H1 (cell line): ENCODE results near the gene ZNF470. TPM values are rescaled to one million over a fixed set of nuclear protein-coding genes. Genes with fewer than 3 reads are reported as not detected.

ENCODE experiments used
- CTCF ChIA-PET: fragments of 300-600 bp; sonication (Branson Sonifier 250); formaldehyde crosslinking; loops from one replicate; lab custom pipeline; 2021; ENCODE audit not compliant: partially characterized antibody; lab: Charles Lee
- POLR2A ChIA-PET: fragments of 300-600 bp; sonication (Branson Sonifier 250); formaldehyde crosslinking; loops from one replicate; lab custom pipeline; 2021; ENCODE audit warnings: inconsistent platforms; ENCODE audit not compliant: partially characterized antibody; lab: Charles Lee
- DNase-seq, 2 experiments: peaks; one replicate each; pipeline versions ENCODE4 v3.0.0 to v3.0.0-alpha.2; 2010 to 2022; ENCODE audit warnings: low spot score in 2 of 2, low read depth in 1 of 2, mixed read lengths in 1 of 2
- FAIRE-seq: peaks from 2 replicates; lab custom pipeline; 2011; peaks lifted over from hg19 to GRCh38; lab: Jason Lieb, UNC
- H2AFZ ChIP-seq: 2 replicates; pipeline ENCODE4 v1.8.1; 2012; ENCODE audit warnings: low read length, inconsistent platforms
- H2AK5ac ChIP-seq: 2 replicates; pipeline ENCODE4 v1.6.1; 2013; ENCODE audit warnings: low read depth, low read length
- H2BK120ac ChIP-seq: replicated peaks from 2 replicates; pipeline ENCODE3; 2013; ENCODE audit warnings: low read depth, low read length, inconsistent platforms
- H2BK12ac ChIP-seq: 2 replicates; pipeline ENCODE4 v1.6.1; 2013; ENCODE audit warnings: low read depth, low read length
- H2BK15ac ChIP-seq: 2 replicates; pipeline ENCODE4 v1.6.1; 2013; ENCODE audit warnings: low read length
- H2BK20ac ChIP-seq: 2 replicates; pipeline ENCODE4 v1.6.1; 2013; ENCODE audit warnings: low read length
- H2BK5ac ChIP-seq: 2 replicates; pipeline ENCODE4 v1.6.1; 2013; ENCODE audit warnings: low read depth, low read length
- H3K14ac ChIP-seq: 2 replicates; pipeline ENCODE4 v1.6.1; 2013; ENCODE audit warnings: inconsistent platforms; ENCODE audit not compliant: insufficient read length
- H3K18ac ChIP-seq: 2 replicates; pipeline ENCODE4 v1.6.1; 2013; ENCODE audit warnings: low read length; ENCODE audit errors: extremely low read depth
- H3K23ac ChIP-seq: 2 replicates; pipeline ENCODE4 v1.6.1; 2013; ENCODE audit warnings: inconsistent platforms; ENCODE audit not compliant: insufficient read length
- H3K23me2 ChIP-seq: 2 replicates; pipeline ENCODE4 v1.6.1; 2013; ENCODE audit warnings: low read depth, low read length
- H3K27ac ChIP-seq: 2 replicates; pipeline ENCODE4 v1.6.1; 2011; ENCODE audit warnings: low read depth, low read length, inconsistent platforms
- H3K27me3 ChIP-seq, 4 experiments: replicated peaks in 1 of 4; 1 replicate in 1 of 4; 2 replicates in 3 of 4; pipeline versions ENCODE4 v1.6.1 to v1.8.1; 2011 to 2013; ENCODE audit warnings: low read length in 3 of 4, mild to moderate bottlenecking in 3 of 4, inconsistent platforms in 2 of 4, mixed read lengths in 2 of 4, moderate library complexity in 1 of 4; ENCODE audit not compliant: control insufficient read depth in 3 of 4, insufficient read depth in 3 of 4; ENCODE audit errors: extremely low read depth in 1 of 4
- H3K36me3 ChIP-seq, 4 experiments: 2 replicates each; pipeline versions ENCODE4 v1.6.1 to v1.8.1; 2011 to 2013; ENCODE audit warnings: mild to moderate bottlenecking in 4 of 4, low read length in 3 of 4, moderate library complexity in 2 of 4, control low read depth in 1 of 4, inconsistent platforms in 1 of 4; ENCODE audit not compliant: insufficient read depth in 4 of 4, control insufficient read depth in 2 of 4
- H3K4ac ChIP-seq: replicated peaks from 2 replicates; pipeline ENCODE3; 2013; ENCODE audit warnings: low read length, low read depth, mixed read lengths, inconsistent platforms; ENCODE audit not compliant: insufficient read length
- H3K4me1 ChIP-seq, 4 experiments: replicated peaks in 1 of 4; 1 replicate in 1 of 4; 2 replicates in 3 of 4; pipeline versions ENCODE4 v1.6.1 to v1.8.1; 2011 to 2013; ENCODE audit warnings: low read length in 3 of 4, inconsistent platforms in 2 of 4, mixed read lengths in 1 of 4; ENCODE audit not compliant: insufficient read depth in 4 of 4, control insufficient read depth in 3 of 4
- H3K4me2 ChIP-seq, 2 experiments: 2 replicates each; pipeline versions ENCODE4 v1.6.1 to v1.8.1; 2011 to 2013; ENCODE audit warnings: low read depth in 2 of 2, low read length in 2 of 2, control low read depth in 1 of 2, inconsistent platforms in 1 of 2, mild to moderate bottlenecking in 1 of 2; ENCODE audit not compliant: insufficient read depth in 1 of 2
- H3K4me3 ChIP-seq, 4 experiments: fragments of 200-600, 300-600 bp in 1 of 4; sonication (generic), shearing (Covaris generic), sonication (Bioruptor Twin) in 1 of 4; 2 replicates each; pipeline versions ENCODE4 v1.5.1 to v1.8.1; 2011 to 2016; ENCODE audit warnings: low read length in 4 of 4, low read depth in 3 of 4, control low read depth in 2 of 4, inconsistent platforms in 2 of 4, mild to moderate bottlenecking in 2 of 4, mixed read lengths in 1 of 4, moderate library complexity in 1 of 4; ENCODE audit not compliant: insufficient read depth in 2 of 4; ENCODE audit errors: extremely low read depth in 1 of 4
- H3K56ac ChIP-seq: replicated peaks from 2 replicates; pipeline ENCODE3; 2013; ENCODE audit warnings: low read depth, mild to moderate bottlenecking, mixed read lengths, low read length, inconsistent platforms; ENCODE audit not compliant: insufficient read length
- H3K79me1 ChIP-seq: 2 replicates; pipeline ENCODE4 v1.6.1; 2013; ENCODE audit warnings: low read depth, low read length, control low read depth
- H3K79me2 ChIP-seq, 2 experiments: 2 replicates each; pipeline versions ENCODE4 v1.6.1 to v1.8.1; 2012 to 2013; ENCODE audit warnings: low read length in 2 of 2, mild to moderate bottlenecking in 2 of 2, inconsistent platforms in 1 of 2; ENCODE audit not compliant: insufficient read depth in 2 of 2, control insufficient read depth in 1 of 2
- H3K9ac ChIP-seq, 4 experiments: replicated peaks in 1 of 4; 1 replicate in 1 of 4; 2 replicates in 3 of 4; pipeline versions ENCODE4 v1.6.1 to v1.8.1; 2011 to 2013; ENCODE audit warnings: low read depth in 3 of 4, low read length in 3 of 4, control low read depth in 2 of 4, mild to moderate bottlenecking in 2 of 4, moderate library complexity in 2 of 4, inconsistent platforms in 1 of 4; ENCODE audit errors: extremely low read depth in 1 of 4
- H3K9me3 ChIP-seq, 2 experiments: 2 replicates each; pipeline versions ENCODE4 v1.6.1 to v1.8.1; 2012 to 2013; ENCODE audit warnings: mild to moderate bottlenecking in 2 of 2, moderate library complexity in 2 of 2, control low read depth in 1 of 2, inconsistent platforms in 1 of 2, low read depth in 1 of 2, low read length in 1 of 2, mixed read lengths in 1 of 2; ENCODE audit not compliant: insufficient read depth in 2 of 2
- H4K20me1 ChIP-seq, 2 experiments: replicated peaks in 1 of 2; 2 replicates each; pipeline versions ENCODE3 to v1.8.1; 2011 to 2013; ENCODE audit warnings: inconsistent platforms in 2 of 2, low read length in 2 of 2, mild to moderate bottlenecking in 1 of 2; ENCODE audit not compliant: insufficient read depth in 2 of 2, control insufficient read depth in 1 of 2
- H4K5ac ChIP-seq: 2 replicates; pipeline ENCODE4 v1.6.1; 2013; ENCODE audit warnings: low read length, low read depth, mixed read lengths, inconsistent platforms; ENCODE audit not compliant: insufficient read length
- H4K8ac ChIP-seq: 2 replicates; pipeline ENCODE4 v1.8.0; 2013; ENCODE audit warnings: mild to moderate bottlenecking, moderate library complexity, low read length, inconsistent platforms; ENCODE audit not compliant: insufficient read depth; ENCODE audit errors: extremely low read depth
- H4K91ac ChIP-seq: replicated peaks from 2 replicates; pipeline ENCODE3; 2013; ENCODE audit warnings: low read length, mixed read lengths, inconsistent platforms; ENCODE audit not compliant: insufficient read length
- ATF3 ChIP-seq: IDR thresholded peaks from 2 replicates; pipeline ENCODE4 v1.6.1; 2011; ENCODE audit warnings: low read depth, mild to moderate bottlenecking, low read length; ENCODE audit not compliant: insufficient read depth
- BRCA1 ChIP-seq: IDR thresholded peaks from 2 replicates; pipeline ENCODE4 v1.6.1; 2012; ENCODE audit warnings: low read depth, low read length, improper control_type of control experiment
- E2F6 ChIP-seq: IDR thresholded peaks from 2 replicates; pipeline ENCODE4 v1.6.1; 2012; ENCODE audit warnings: inconsistent platforms
- EP300 ChIP-seq, 2 experiments: IDR thresholded peaks; 1 replicate in 1 of 2; 2 replicates in 1 of 2; pipeline ENCODE4 v1.6.1; 2011 to 2012; ENCODE audit warnings: low read depth in 2 of 2, low read length in 2 of 2, mild to moderate bottlenecking in 2 of 2, borderline replicate concordance in 1 of 2, inconsistent platforms in 1 of 2, moderate library complexity in 1 of 2
- HDAC6 ChIP-seq: IDR thresholded peaks from one replicate; pipeline ENCODE4 v1.7.1; 2012; ENCODE audit warnings: low read depth, mild to moderate bottlenecking, inconsistent platforms, low read length, moderate library complexity
- JUND ChIP-seq: IDR thresholded peaks from 2 replicates; pipeline ENCODE4 v1.6.1; 2011; ENCODE audit warnings: mild to moderate bottlenecking, improper control_type of control experiment, low read length
- SRF ChIP-seq: IDR thresholded peaks from 2 replicates; pipeline ENCODE4 v1.6.1; 2011; ENCODE audit warnings: mild to moderate bottlenecking, low read depth, low read length, moderate library complexity
- TCF12 ChIP-seq: IDR thresholded peaks from 2 replicates; pipeline ENCODE4 v1.6.1; 2011; ENCODE audit warnings: low read depth, mild to moderate bottlenecking, low read length
- WGBS, 2 experiments: shearing (Covaris generic) in 1 of 2; methylation state at CpG; one replicate each; pipeline versions ENCODE4 v1.1.6 to v1.1.7; 2013 to 2015; ENCODE audit warnings: low lambda C conversion rate in 2 of 2, mixed read lengths in 2 of 2, inconsistent platforms in 1 of 2, low coverage in 1 of 2, missing lambda C conversion rate in 1 of 2; ENCODE audit not compliant: insufficient replicate concordance in 2 of 2, insufficient coverage in 1 of 2, insufficient read length in 1 of 2; ENCODE audit errors: extremely low coverage in 1 of 2, missing lambda C conversion rate in 1 of 2; 5-methylcytosine and 5-hydroxymethylcytosine counted together
- polyA plus RNA-seq, 7 experiments: library from polyadenylated mRNA; depleted of rRNA in 3 of 7; stranded (reverse) in 5 of 7; unstranded in 2 of 7; fragments of >200 nt in 5 of 7; fragments of 200-250 nt in 2 of 7; gene quantifications; 1 replicate in 5 of 7; 2 replicates in 1 of 7; 4 replicates in 1 of 7; pipeline versions ENCODE4 v1.2.1 to v1.2.3, GENCODE V29; 2011 to 2013; ENCODE audit warnings: missing spikeins in 2 of 7, mixed read lengths in 2 of 7
- total RNA-seq: library from RNA; stranded (reverse); fragmentation: NEBNext Ultra II Directional; extraction: Animal tissue kit (Norgen Biotek cat#: 25700); gene quantifications from 2 replicates; pipeline ENCODE4 v1.2.1, GENCODE V29; 2021

ZNF470 gene
- total and polyA plus RNA-seq, 2 of the 8 experiments (the other 6 are each of a cell fraction or from before 2014, with no cell fraction given): 2.0 to 8.8 TPM

- no peak overlapping the region for H3K4me3 ChIP-seq
- H4K8ac ChIP-seq: no peak overlapping the region
- H3K4me1 ChIP-seq: no peaks in the 10 kb centered on the region; a peak in 1 of 7 replicates
- DNase-seq (no peak), FAIRE-seq (no peak)
- H3K79me1 ChIP-seq: peaks cover 5% of the 10 kb centered on the region
- peaks cover 17 to 35% of the 10 kb centered on the region in 2 experiments for H3K9me3 ChIP-seq
- H2BK20ac ChIP-seq: no peak overlapping the region
- no peak overlapping the region for H2BK15ac ChIP-seq
- no peak overlapping the region for H3K4ac ChIP-seq
- no peaks in the 10 kb centered on the region for H3K23me2 ChIP-seq
- H3K27me3 ChIP-seq: no peaks in the 10 kb centered on the region
- no peak overlapping the region for H3K23ac ChIP-seq
- H3K4me2 ChIP-seq: no peak overlapping the region
- H3K18ac ChIP-seq: no peak overlapping the region
- H3K14ac ChIP-seq: no peak overlapping the region
- H2BK120ac ChIP-seq: no peak overlapping the region
- no peak overlapping the region for H4K91ac ChIP-seq
- 95% methylated on average over 8 of the region's 8 CpGs; no CpG with 5 or more reads in 1 of the 2 experiments for WGBS, 2 experiments
- H4K5ac ChIP-seq: no peak overlapping the region
- H3K36me3 ChIP-seq: no peaks in the 10 kb centered on the region; a peak in 3 of 8 replicates
- H2AFZ ChIP-seq: no peak overlapping the region
- H2BK12ac ChIP-seq: no peak overlapping the region
- TF ChIP-seq TCF12: no peak
- TF ChIP-seq BRCA1: no peak
- TF ChIP-seq SRF: no peak
- TF ChIP-seq E2F6: no peak
- no peak for TF ChIP-seq JUND
- no peak for TF ChIP-seq EP300 (IDR thresholded peaks at IDR 0.05; ENCODE audit: borderline replicate concordance in 1 of 2, low read depth in 2 of 2, low read length in 2 of 2)
- no peak for TF ChIP-seq ATF3
- no peak for TF ChIP-seq HDAC6
- no peak overlapping the region for H3K9ac ChIP-seq
- H3K27ac ChIP-seq: no peak overlapping the region
- H2AK5ac ChIP-seq: no peak overlapping the region
- no peak overlapping the region for H3K56ac ChIP-seq
- H4K20me1 ChIP-seq: no peaks in the 10 kb centered on the region
- ChIA-PET POLR2A (interaction anchor here (1.3 kb wide), 1 partner anchor 13 kb away, joined by 7 read pairs; the partner anchor contains the start of gene ZNF71), CTCF (no interaction called here)
- H2BK5ac ChIP-seq: no peak overlapping the region
- H3K79me2 ChIP-seq: peaks cover 7 to 34% of the 10 kb centered on the region in 2 experiments
These were observed 41.2 kb downstream of the ZNF470 start for GRCh38 chr19:56608274-56608964.
